Measurements from ENCODE around the gene RNF144A.

Gene RNF144A

GRCh38 chr2:6948677-6949351 is 31.6 kb downstream of the RNF144A start:
- no peak for DNase-seq

GRCh38 chr2:6951046-6951445 is 33.8 kb downstream of the RNF144A start:
- DNase-seq: no peak

GRCh38 chr2:6952101-6952500 is 34.9 kb downstream of the RNF144A start:
- no peak for DNase-seq

GRCh38 chr2:6954586-6954985 is 37.4 kb downstream of the RNF144A start:
- no peak for DNase-seq

GRCh38 chr2:6955511-6956136 is 38.4 kb downstream of the RNF144A start:
- DNase-seq: no peak

GRCh38 chr2:6956566-6956965 is 39.4 kb downstream of the RNF144A start:
- peak; percentile 36 for DNase-seq

- no peak for DNase-seq
Measured at GRCh38 chr2:6957031-6957714, 40.0 kb downstream of the RNF144A start.

- DNase-seq: no peak
Measured at GRCh38 chr2:6957910-6958615, 40.9 kb downstream of the RNF144A start.

GRCh38 chr2:6958616-6959235 is 41.5 kb downstream of the RNF144A start:
- no peak for DNase-seq

- no peak for DNase-seq
Measured at GRCh38 chr2:6959751-6960150, 42.5 kb downstream of the RNF144A start.

- no peak for DNase-seq
Measured at GRCh38 chr2:6960659-6961058, 43.4 kb downstream of the RNF144A start.

- DNase-seq: no peak
Measured at GRCh38 chr2:6963727-6964126, 46.5 kb downstream of the RNF144A start.

GRCh38 chr2:6965071-6965795 is 48.0 kb downstream of the RNF144A start:
- no peak for DNase-seq

- no peak for DNase-seq
Measured at GRCh38 chr2:6966446-6966940, 49.3 kb downstream of the RNF144A start.

GRCh38 chr2:6967301-6967700 is 50.1 kb downstream of the RNF144A start:
- DNase-seq: no peak

GRCh38 chr2:6968319-6969100 is 51.3 kb downstream of the RNF144A start:
- DNase-seq: peak; percentile 19

- no peak for DNase-seq
Measured at GRCh38 chr2:6970551-6970950, 53.3 kb downstream of the RNF144A start.

- no peak for DNase-seq
Measured at GRCh38 chr2:6970976-6971480, 53.8 kb downstream of the RNF144A start.

GRCh38 chr2:6971502-6971901 is 54.3 kb downstream of the RNF144A start:
- DNase-seq: no peak

GRCh38 chr2:6972067-6972710 is 55.0 kb downstream of the RNF144A start:
- no peak for DNase-seq

Measured in hematopoietic multipotent progenitor cell treated with erythropoietin and hydrocortisone succinate and interleukin-3 and kit ligand, for 8 days (in vitro differentiated cells).